Activated CD8-positive, alpha-beta memory T cell treated with anti-CD3 and anti-CD28 coated beads for 36 hours (primary cell): Measurements from ENCODE around the gene WDR43. TPM values are rescaled to one million over a fixed set of nuclear protein-coding genes. Genes with fewer than 3 reads are reported as not detected.

Experiments used
- CTCF ChIA-PET: fragments of 350-600 bp; sonication (Branson Sonifier 250); formaldehyde crosslinking; loops from one replicate; lab custom pipeline; 2021; ENCODE audit warnings: antibody characterized with exemption; lab: Charles Lee
- POLR2A ChIA-PET: fragments of 350-600 bp; sonication (Branson Sonifier 250); formaldehyde crosslinking; loops from one replicate; lab custom pipeline; 2021; ENCODE audit warnings: antibody characterized with exemption; lab: Charles Lee
- total RNA-seq, 2 experiments: library from RNA; stranded (reverse); gene quantifications; one replicate each; pipeline ENCODE4 v1.2.3, GENCODE V29; 2021

WDR43 gene
- total RNA-seq, 2 experiments from 2014 or later: 175 to 178 TPM

DNA sequence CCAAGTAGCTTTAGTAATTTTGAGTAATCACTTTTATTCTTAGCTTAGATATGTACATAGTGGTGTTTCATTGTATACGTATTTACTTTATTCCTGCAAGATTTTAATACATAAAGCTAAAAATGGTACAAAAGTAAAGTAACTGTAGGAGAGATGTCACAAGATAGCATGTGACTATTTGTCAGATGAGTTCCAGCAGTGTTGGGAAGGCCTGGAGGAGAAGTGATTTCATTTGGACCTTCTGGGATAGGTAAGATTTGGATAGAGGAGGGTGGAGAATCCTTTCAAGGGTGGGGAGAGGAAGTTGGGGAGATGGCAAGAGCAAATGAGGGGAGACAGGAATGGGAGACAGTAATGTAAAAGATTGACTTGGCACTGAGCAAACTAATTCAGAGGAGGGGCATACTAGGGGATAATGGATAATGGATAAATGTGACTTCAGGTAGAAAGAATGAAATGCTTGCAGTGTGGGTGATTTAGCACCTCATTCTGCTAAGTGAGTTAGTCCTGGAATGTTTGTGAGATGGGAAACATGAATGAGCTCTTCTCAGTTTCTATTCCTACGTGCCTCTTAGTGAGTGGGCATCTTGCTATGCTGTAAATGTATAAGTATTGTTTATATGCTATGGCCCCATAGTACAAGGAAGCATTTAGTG, 10.5 kb downstream of the WDR43 start:
- ChIA-PET POLR2A (interaction anchor here (0.8 to 0.9 kb wide), 2 partner anchors 8 to 34 kb away, joined by 3 to 4 read pairs; no protein-coding TSS in a partner anchor), CTCF (interaction anchor here (0.8 kb wide), 1 partner anchor 18 kb away, joined by 6 read pairs; no protein-coding TSS in a partner anchor)

DNA sequence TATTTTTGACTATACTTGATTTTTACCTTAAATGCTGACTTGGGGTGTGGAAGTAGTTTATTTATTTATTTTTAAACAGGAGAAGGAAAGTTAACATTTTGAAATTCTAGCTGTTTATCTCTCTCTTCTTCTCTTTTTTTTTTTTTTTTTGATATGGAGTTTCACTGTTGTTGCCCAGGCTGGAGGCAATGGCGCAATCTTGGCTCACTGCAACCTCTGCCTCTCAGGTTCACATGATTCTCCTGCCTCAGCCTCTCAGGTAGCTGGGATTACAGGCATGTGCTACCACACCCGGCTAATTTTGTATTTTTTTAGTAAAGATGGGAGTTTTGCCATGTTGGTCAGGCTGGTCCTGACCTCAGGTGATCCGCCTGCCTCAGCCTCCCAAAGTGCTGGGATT, 11.1 kb downstream of the WDR43 start:
- POLR2A ChIA-PET: interaction anchor here (0.8 to 0.9 kb wide), 2 partner anchors 9 to 35 kb away, joined by 3 to 4 read pairs; no protein-coding TSS in a partner anchor
- CTCF ChIA-PET: no interaction called here

DNA sequence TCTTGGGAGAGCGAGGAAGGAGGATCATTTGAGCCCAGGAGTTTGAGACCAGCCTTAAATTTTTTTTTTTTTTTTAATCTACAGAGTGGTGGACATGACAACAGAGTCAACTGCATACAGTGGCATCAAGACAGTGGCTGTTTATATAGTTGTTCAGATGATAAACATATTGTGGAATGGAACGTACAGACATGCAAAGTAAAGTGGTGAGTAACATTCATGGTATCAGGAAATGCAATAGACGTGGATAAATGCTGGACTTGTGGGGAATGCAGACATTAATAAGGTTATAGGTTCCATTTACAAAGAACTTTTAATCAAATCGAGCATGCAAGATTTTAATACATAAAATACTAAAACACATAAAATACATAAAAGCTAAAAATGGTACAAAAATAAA, 11.9 kb downstream of the WDR43 start:
- ChIA-PET POLR2A (no interaction called here), CTCF (no interaction called here)

DNA sequence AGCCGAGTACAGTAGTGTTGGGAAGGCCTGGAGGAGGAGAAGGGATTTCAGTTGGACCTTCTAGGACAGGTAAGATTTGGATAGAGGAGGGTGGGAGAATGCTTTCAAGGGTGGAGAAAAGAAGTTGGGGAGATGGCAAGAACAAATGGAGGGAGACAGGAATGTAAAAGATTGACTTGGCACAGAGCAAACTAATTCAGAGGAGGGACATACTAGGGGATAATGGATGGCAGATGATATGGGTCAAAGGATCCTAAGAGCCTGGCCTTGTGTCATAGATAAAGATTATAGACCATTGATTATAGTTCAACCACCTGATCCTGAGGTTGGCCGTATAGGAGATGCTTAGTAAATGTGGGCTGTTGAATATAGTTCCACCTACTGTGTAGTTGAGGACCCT, 12.4 kb downstream of the WDR43 start:
- ChIA-PET POLR2A (no interaction called here), CTCF (interaction anchor here (0.7 kb wide), 1 partner anchor 65 kb away, joined by 3 read pairs; no protein-coding TSS in a partner anchor)

DNA sequence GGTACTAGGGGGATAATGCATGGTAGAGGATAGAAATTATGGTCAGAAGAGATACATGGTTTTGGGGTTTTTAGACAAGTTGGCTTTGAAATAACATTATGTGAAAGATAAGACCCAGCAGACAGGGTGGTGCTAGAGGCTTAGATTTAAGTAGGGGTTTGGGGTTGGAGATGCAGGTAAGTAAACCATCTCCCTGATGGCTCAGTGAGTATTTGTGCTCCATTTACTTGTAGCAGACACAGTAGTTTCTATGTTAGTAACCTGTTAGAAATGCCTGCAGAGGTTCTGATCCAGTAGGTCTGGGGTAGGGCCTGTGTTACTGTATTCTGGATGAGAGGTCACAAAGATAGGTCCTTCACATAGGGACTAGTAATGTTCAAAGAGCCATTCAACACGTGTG, 13.7 kb downstream of the WDR43 start:
- POLR2A ChIA-PET: no interaction called here
- CTCF ChIA-PET: interaction anchor here (1.3 kb wide), 1 partner anchor 33 kb away, joined by 3 read pairs; no protein-coding TSS in a partner anchor

DNA sequence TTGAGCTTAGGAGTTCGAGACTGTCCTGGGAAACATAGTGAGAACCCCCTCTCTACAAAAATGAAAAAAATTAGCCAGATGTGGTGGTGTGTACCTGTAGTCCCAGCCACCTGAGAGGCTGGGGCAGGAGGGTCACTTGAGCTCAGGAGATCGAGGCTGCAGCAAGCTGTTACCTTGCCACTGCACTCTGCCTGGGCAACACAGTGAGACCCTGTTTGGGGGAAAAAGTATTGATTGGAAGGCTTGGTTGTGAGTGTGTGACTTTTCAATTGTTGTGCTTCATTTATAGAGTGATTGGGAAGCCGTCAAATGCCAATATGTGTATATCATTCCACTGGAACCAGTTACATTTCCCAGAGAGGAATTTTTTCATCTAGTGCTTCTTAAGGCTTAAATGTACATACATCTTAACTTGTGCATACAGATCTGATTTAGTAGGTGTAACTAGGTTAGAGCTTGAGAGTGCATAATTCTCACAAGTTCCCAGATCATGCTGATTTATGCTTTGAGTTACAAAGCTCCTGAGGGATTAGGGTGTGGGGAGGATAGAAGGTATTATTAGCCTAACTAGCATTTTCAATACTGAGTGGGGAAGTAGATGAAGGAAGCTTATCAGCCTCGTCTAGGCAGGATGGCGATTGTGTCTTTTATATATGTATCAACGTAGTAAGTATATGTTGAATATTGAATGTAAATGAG, 15.3 kb downstream of the WDR43 start:
- CTCF ChIA-PET: no interaction called here
- POLR2A ChIA-PET: no interaction called here

DNA sequence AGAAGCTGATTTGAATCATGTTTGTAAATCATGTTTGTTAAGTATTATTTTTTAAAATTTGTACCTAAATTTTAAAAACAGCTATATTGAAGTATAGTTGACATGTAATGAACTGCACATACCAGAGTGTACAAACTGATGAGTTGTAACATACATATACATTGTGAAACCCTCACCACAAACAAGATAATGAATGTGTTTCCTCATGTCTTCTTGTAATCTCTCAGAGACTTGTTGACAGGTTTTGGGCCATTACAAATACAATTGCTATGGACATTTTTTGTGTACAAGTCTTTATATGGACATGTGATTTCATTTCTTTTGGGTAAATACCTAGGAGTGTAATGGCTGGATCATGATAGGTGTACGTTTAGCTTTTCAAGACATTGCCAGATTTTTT, 21.5 kb downstream of the WDR43 start:
- CTCF ChIA-PET: no interaction called here
- POLR2A ChIA-PET: interaction anchor here (0.6 kb wide), 1 partner anchor 27 kb away, joined by 3 read pairs; no protein-coding TSS in a partner anchor

DNA sequence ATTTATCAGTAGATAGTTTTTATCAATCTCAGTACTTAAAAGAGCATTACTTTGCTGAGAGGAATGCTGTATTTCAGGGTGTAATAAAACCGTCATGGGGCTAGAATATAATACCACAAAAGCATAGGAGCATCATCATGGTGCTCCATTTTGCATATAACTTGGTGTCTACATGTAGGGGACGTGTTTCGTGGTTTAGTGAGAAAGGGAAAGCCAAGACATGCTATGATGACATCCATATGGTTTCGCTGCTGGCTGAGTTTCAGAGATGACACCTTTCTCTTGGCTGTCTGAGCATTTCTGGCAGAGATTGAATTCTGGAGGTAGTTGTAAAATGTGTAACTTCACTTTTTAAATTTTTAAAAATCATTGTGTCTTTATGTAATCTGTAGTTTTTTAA, 32.4 kb downstream of the WDR43 start:
- CTCF ChIA-PET: no interaction called here
- POLR2A ChIA-PET: no interaction called here

DNA sequence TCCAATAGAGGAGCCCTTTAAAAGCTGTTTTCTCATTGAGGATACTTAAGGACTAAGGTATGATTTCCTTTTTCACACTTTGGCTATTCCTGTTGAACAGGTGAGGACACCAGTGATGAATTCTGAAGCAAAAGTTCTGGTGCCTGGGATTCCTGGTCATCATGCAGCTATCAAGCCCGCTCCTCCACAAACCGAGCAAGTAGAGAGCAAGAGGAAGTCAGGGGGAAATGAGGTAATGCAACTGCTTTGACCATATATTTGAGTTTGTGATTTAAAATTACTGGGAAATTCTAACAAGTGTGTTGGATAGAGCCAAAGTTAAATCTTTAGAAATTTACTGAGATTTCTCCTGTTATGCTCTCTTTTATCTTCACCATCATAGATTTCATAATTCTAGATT, 33.0 kb downstream of the WDR43 start:
- ChIA-PET POLR2A (no interaction called here), CTCF (no interaction called here)

DNA sequence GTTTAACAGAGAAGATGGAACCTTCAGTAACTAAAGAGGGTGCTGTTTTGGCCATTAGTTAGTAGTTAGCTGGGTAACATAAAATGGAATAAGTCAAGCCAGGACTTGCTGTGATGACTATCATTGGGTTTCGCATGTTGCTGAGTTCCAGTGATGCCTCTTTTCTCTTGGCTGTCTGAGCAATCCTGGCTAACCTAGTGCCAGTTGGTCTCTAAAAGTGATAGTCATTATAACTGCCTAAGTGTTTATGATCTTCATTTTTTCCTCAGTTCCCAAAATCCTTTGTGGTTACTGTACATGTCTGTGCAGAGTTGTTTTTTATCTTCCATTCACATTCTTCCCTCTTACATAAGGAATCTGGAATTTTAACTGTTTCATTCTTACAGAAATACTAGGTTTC, 33.4 kb downstream of the WDR43 start:
- CTCF ChIA-PET: no interaction called here
- POLR2A ChIA-PET: interaction anchor here (0.6 kb wide), 1 partner anchor 83 kb away, joined by 3 read pairs; no protein-coding TSS in a partner anchor

DNA sequence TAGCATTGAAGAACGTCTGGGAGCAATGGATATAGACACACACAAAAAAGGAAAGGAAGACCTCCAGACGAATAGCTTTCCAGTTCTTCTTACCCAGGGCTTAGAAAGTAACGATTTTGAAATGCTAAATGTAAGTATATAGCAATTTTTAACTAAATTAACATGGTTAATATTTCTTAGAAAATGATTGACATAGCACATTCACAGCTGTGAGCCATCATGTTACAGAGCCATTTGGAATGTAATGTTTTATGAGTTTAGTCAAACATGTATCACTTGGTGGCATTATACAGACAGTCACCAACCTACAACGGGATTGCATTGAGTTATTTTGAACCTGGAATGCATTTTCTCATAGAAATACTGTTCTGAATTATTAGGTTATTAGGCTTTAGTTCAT, 35.1 kb downstream of the WDR43 start:
- CTCF ChIA-PET: no interaction called here

DNA sequence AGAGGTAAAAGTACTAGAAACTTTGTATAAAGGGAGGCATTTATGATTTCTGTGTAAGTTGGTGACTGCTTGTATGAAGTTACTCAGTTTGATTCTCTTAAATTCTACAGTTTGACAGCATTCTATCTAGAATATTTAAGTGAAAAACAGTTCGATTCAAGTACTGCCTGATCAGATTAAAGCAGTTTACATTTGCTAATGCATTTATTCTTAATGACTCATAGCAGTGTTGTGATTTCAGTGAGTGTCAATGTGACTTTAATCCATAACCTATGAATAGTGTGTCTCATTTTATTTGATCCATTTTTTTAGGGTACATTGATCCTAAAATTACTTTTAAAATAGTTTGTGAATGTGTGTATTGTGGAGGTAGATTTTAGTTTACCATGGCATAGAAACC, 35.7 kb downstream of the WDR43 start:
- POLR2A ChIA-PET: no interaction called here
- CTCF ChIA-PET: no interaction called here

More for the DNA sequence above, 35.1 kb downstream of the WDR43 start:
- POLR2A ChIA-PET: no interaction called here

DNA sequence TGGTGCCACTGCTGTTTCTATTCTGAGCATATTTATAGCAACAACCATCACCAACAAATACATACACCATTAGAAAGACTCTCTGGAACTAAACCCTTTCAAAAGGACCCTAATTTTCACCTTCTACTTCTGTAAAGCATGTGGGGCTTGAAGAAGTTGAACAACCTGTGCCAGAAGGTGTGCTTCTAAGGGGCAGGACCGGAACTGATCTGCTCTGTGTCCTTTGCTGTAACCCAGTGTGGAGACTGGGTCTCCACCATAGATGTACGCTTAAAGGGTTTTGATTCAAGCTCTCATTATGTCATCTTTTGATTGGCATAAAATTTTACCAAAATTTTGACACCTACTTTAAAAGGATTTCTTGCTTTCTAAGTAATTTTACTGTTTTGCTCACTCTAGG, 40.3 kb downstream of the WDR43 start:
- CTCF ChIA-PET: no interaction called here

DNA sequence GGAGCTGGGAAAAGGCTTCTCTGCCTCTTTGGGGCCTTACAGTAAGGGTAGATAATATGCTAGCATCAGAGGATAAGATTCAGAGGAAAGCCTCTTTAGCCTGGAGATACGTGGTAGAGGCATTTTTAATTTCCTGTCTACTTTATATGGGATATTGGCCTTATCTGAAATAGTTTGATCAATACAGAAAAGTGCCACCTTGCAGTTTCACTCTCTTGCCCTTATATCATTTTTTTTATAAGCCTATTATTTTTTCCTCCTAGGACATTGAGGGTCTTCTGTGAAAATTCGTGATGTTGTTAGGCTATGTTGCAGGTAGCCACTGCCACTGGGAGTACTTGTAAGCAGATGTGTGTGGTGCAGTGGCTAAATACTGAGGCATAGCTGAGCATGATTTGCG, 46.5 kb downstream of the WDR43 start:
- ChIA-PET CTCF (interaction anchor here (1.2 kb wide), 1 partner anchor 33 kb away, joined by 3 read pairs; no protein-coding TSS in a partner anchor), POLR2A (no interaction called here)

More for the DNA sequence above, 40.3 kb downstream of the WDR43 start:
- POLR2A ChIA-PET: no interaction called here

DNA sequence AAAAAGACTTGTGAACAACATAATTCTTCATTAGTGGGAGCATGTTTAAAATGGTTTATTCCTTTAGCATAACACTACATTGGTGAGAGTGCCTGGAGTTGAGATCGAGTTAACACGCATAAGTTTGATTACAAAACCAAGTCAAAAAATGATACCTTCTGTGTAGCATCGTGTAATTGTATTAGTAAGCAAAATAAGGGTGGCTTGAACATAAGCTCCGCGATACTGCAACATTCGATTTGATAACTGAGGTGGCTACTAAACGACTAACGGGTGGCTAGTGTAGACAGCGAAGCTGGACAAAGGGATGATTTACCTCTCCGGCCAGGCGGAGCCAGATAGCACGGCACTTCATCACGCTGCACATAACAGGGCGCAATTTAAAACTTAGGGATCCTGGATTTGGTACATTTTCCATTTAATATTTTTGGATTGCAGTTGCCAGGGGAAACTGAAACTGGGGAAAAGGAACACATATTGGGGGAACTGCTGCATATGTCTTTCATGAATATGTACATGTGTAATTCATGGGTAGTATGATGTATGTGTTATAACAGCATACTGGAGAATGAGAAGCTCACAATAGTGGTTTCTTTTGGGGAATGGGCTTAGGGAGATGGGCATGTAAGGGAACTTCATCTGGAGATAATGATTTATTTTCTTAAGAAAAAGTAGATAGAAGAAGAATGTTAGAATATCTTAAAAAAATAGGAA, 50.2 kb downstream of the WDR43 start:
- CTCF ChIA-PET: no interaction called here
- POLR2A ChIA-PET: no interaction called here

DNA sequence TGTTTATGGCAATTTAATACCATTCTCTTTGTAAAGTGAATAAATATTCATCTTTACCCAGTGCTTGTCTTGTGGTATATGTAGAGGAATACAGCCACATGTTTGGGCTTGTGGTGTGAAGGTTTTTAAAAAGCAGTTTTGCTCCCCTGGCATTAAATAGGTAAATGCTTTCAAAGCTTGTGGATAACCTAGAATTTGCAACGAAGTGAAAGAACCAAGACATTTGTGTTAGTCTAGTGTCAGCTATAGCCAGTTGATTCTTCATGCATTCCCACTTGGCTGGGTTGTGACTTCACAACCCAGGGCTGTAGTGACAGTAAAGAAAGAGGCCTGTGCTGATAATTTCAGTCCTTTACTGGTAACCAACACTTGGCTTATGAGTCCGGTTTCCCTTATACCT, 53.7 kb downstream of the WDR43 start:
- ChIA-PET CTCF (interaction anchor here (1.0 kb wide), 1 partner anchor 8 kb away, joined by 4 read pairs; no protein-coding TSS in a partner anchor), POLR2A (no interaction called here)

DNA sequence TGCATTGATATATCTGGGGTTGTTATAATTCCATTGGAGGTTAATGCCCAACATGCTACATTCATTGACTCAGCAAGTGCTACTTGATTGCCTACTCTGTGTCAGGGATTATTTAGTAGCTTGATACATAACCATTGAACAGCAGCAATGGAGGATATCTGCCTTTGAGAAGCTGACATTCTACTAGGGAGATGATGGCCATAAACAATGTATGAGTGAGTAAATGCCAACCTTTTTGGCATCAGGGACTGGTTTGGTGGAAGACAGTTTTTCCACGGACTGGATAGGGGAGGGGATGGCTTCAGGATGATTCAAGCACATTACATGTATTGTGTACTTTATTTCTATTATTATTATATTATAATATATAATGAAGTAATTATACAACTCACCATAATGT, 54.7 kb downstream of the WDR43 start:
- ChIA-PET POLR2A (no interaction called here), CTCF (no interaction called here)

DNA sequence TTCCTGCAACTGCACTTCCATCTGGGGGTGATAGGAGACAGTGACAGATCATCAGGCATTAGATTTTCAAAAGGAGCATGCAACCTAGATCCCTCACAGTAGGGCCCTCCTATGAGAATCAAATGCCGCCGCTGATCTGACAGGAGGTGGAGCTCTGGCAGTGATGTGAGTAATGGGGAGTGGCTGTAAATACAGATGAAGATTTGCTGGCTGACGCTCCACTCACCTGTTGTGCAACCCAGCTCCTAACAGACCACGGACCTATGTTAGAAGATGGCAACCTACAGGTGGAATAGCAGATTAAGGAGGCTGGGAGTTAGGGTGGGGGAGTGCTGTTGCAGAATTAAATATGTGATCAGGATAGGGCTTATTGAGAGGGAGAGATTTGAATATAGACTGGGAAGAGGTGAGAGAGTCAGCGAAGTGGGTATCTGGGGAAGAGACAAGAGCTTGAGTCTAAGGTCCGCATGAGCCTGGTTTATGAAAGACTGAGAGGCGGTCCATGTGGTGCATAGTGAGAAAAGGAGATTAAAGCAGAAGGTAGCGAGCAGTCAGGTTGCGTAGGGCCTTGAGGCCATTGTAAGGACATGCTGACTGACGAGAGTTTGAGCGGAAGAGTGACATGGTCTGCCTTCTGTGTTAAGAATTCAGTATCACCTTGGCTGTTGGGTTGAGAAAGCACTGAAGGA, 55.3 kb downstream of the WDR43 start:
- CTCF ChIA-PET: no interaction called here
- POLR2A ChIA-PET: no interaction called here

DNA sequence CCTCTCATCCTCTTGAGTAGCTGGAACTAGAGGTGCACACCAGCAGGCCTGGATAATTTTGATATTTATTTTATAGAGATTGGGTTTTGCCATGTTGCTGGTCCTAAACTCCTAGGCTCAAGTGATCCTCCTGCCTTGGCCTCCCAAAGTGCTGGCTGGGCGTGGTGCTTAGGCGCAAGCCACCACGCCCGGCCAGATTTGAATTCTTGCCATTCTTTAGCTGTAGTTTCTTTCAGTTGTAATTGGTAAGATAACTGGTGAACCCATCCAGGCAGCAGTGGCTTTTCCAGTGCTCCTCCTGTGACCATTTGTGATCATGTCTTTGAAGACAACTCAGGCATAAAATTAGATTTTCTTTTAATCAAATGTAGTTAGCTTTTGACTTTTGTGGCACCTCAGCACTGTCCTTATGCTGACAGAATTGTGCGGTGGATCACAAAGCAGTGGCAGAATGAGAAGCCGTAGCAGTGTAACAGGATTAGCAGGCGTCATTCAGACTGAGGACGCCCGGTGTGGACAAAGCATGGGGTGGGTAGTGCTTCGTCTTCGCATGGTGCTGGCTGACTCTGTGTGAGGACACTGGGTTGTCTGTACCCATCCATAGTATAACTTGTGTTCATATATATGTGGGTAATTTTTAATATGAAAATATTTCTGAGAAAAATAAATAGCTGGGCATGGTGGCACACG, 56.6 kb downstream of the WDR43 start:
- POLR2A ChIA-PET: interaction anchor here (0.7 kb wide), 1 partner anchor 50 kb away, joined by 3 read pairs; no protein-coding TSS in a partner anchor
- CTCF ChIA-PET: interaction anchor here (0.7 kb wide), 1 partner anchor 10 kb away, joined by 4 read pairs; no protein-coding TSS in a partner anchor
